HAP-1 (cell line): ENCODE measurements around the gene SOAT1.
"Not testable (repeated sequence)": the region's sequence is repeated elsewhere in the genome, so short reads cannot be mapped to it uniquely, and the experiment has no call there.

Experiments
- DNase-seq, 2 experiments: peaks; one replicate each; pipeline ENCODE4 v3.0.0-alpha.2; 2016 to 2020; ENCODE audit warnings: low spot score in 2 of 2
- H3K27me3 ChIP-seq: fragments of 250-450 bp; sonication (Bioruptor Pico); 2 replicates; pipeline ENCODE4 v1.5.1; 2020; ENCODE audit warnings: low read depth, mild to moderate bottlenecking, moderate library complexity
- H3K36me3 ChIP-seq: fragments of 250-450 bp; sonication (Bioruptor Pico); replicated peaks from 2 replicates; pipeline ENCODE4 v1.5.1; 2020; ENCODE audit warnings: mild to moderate bottlenecking
- H3K4me1 ChIP-seq: fragments of 250-450 bp; sonication (Bioruptor Pico); 2 replicates; pipeline ENCODE4 v1.5.1; 2020; ENCODE audit warnings: mild to moderate bottlenecking
- H3K4me3 ChIP-seq: fragments of 250-450 bp; sonication (Bioruptor Pico); 2 replicates; pipeline ENCODE4 v1.5.1; 2020; ENCODE audit warnings: mild to moderate bottlenecking, moderate library complexity
- H3K9me3 ChIP-seq: fragments of 250-450 bp; sonication (Bioruptor Pico); 2 replicates; pipeline ENCODE4 v1.5.1; 2020; ENCODE audit warnings: mild to moderate bottlenecking, moderate library complexity
- in situ Hi-C: fragments of 300-500 bp; cut with MboI; formaldehyde crosslinking; loops from 3 replicates; pipeline ENCODE4 v1.14.3; 2020; ENCODE audit warnings: low sequenced_read_pairs, inconsistent platforms, mixed read lengths

SOAT1 gene

GRCh38 chr1:179342740-179343404 is 49.3 kb downstream of the SOAT1 start:
- Histone ChIP-seq H3K9me3 (no peaks in the 10 kb centered on the region), H3K36me3 (peaks cover 55% of the 10 kb centered on the region), H3K4me3 (no peak overlapping the region), H3K27me3 (no peaks in the 10 kb centered on the region), H3K4me1 (no peaks in the 10 kb centered on the region)
- in situ Hi-C loops: no loop called here
- no peak for DNase-seq

- H3K4me1 ChIP-seq: no peaks in the 10 kb centered on the region
- peaks cover 62% of the 10 kb centered on the region for H3K36me3 ChIP-seq
- in situ Hi-C loops: no loop called here
- DNase-seq: no peak
- H3K27me3 ChIP-seq: no peaks in the 10 kb centered on the region
- H3K9me3 ChIP-seq: no peaks in the 10 kb centered on the region
- H3K4me3 ChIP-seq: no peak overlapping the region
Observed at GRCh38 chr1:179351281-179351680, 57.7 kb downstream of the SOAT1 start.

- no peaks in the 10 kb centered on the region for H3K27me3 ChIP-seq
- H3K4me3 ChIP-seq: no peak overlapping the region
- no peaks in the 10 kb centered on the region for H3K9me3 ChIP-seq
- H3K36me3 ChIP-seq: peaks cover 57% of the 10 kb centered on the region
- no peak for DNase-seq
- in situ Hi-C loops: no loop called here
- H3K4me1 ChIP-seq: no peaks in the 10 kb centered on the region
Observed at GRCh38 chr1:179352236-179352635, 58.6 kb downstream of the SOAT1 start.

GRCh38 chr1:179353546-179353945 is 59.9 kb downstream of the SOAT1 start:
- no peak overlapping the region for H3K4me3 ChIP-seq
- peaks cover 50% of the 10 kb centered on the region for H3K36me3 ChIP-seq
- H3K27me3 ChIP-seq: no peaks in the 10 kb centered on the region
- in situ Hi-C loops: no loop called here
- no peaks in the 10 kb centered on the region for H3K9me3 ChIP-seq
- DNase-seq: no peak
- no peaks in the 10 kb centered on the region for H3K4me1 ChIP-seq

- H3K4me1 ChIP-seq: peaks cover 14% of the 10 kb centered on the region
- H3K36me3 ChIP-seq, DNase-seq, in situ Hi-C loops, H3K27me3 ChIP-seq, H3K9me3 ChIP-seq, H3K4me3 ChIP-seq: not testable (repeated sequence)
Observed at GRCh38 chr1:179361631-179362030, 68.0 kb downstream of the SOAT1 start.

GRCh38 chr1:179365342-179366092 is 71.9 kb downstream of the SOAT1 start, which contains the start of gene AXDND1:
TSS of gene AXDND1 (plus strand) at chr1:179365971. CDS start at chr1:179366510, 539 bp downstream.
- DNase-seq: peak; percentile 76 to 86
- Histone ChIP-seq H3K4me3 (peak within 1 kb of the TSS; percentile 63), H3K9me3 (no peaks in the 10 kb centered on the region), H3K4me1 (peaks cover 14% of the 10 kb centered on the region), H3K27me3 (no peaks in the 10 kb centered on the region), H3K36me3 (no peaks in the 10 kb centered on the region)
- in situ Hi-C loops: loop anchor here (5.0 kb wide), 1 partner anchor 283 kb away; the partner anchor contains the start of gene TOR3A

- Histone ChIP-seq H3K36me3 (no peaks in the 10 kb centered on the region), H3K4me1 (peaks cover 14% of the 10 kb centered on the region), H3K27me3 (no peaks in the 10 kb centered on the region), H3K4me3 (peak overlapping the region; percentile 63), H3K9me3 (no peaks in the 10 kb centered on the region)
- in situ Hi-C loops: loop anchor here (5.0 kb wide), 1 partner anchor 284 kb away; the partner anchor contains the start of gene TOR3A
- peak in 1 of 2 experiments; percentile 5 for DNase-seq
Observed at GRCh38 chr1:179366093-179366800, 72.7 kb downstream of the SOAT1 start.

GRCh38 chr1:179369751-179370341 is 76.2 kb downstream of the SOAT1 start:
- no peak overlapping the region for H3K4me3 ChIP-seq
- in situ Hi-C loops: loop anchor here (5.0 kb wide), 1 partner anchor 288 kb away; the partner anchor contains the start of gene TOR3A
- no peaks in the 10 kb centered on the region for H3K9me3 ChIP-seq
- DNase-seq: peak; percentile 45 to 76
- H3K27me3 ChIP-seq: no peaks in the 10 kb centered on the region
- H3K4me1 ChIP-seq: no peaks in the 10 kb centered on the region
- H3K36me3 ChIP-seq: no peaks in the 10 kb centered on the region

- DNase-seq: no peak
- H3K4me1 ChIP-seq: no peaks in the 10 kb centered on the region
- no peaks in the 10 kb centered on the region for H3K36me3 ChIP-seq
- H3K4me3 ChIP-seq: no peak overlapping the region
- no peaks in the 10 kb centered on the region for H3K27me3 ChIP-seq
- no peaks in the 10 kb centered on the region for H3K9me3 ChIP-seq
- in situ Hi-C loops: no loop called here
Observed at GRCh38 chr1:179372160-179372559, 78.6 kb downstream of the SOAT1 start.

- Histone ChIP-seq H3K36me3 (no peaks in the 10 kb centered on the region), H3K27me3 (no peaks in the 10 kb centered on the region), H3K4me3 (no peak overlapping the region), H3K9me3 (no peaks in the 10 kb centered on the region), H3K4me1 (no peaks in the 10 kb centered on the region)
- in situ Hi-C loops: loop anchor here (25.0 kb wide), 1 partner anchor 839 kb away; no protein-coding TSS in a partner anchor
- no peak for DNase-seq
Observed at GRCh38 chr1:179376223-179376622, 82.6 kb downstream of the SOAT1 start.

GRCh38 chr1:179380299-179380698 is 86.7 kb downstream of the SOAT1 start:
- no peak overlapping the region for H3K4me3 ChIP-seq
- H3K27me3 ChIP-seq: no peaks in the 10 kb centered on the region
- H3K36me3 ChIP-seq: no peaks in the 10 kb centered on the region
- H3K9me3 ChIP-seq: no peaks in the 10 kb centered on the region
- H3K4me1 ChIP-seq: no peaks in the 10 kb centered on the region
- DNase-seq: no peak
- in situ Hi-C loops: loop anchor here (25.0 kb wide), 1 partner anchor 843 kb away; no protein-coding TSS in a partner anchor

- Histone ChIP-seq H3K36me3 (no peaks in the 10 kb centered on the region), H3K9me3 (no peaks in the 10 kb centered on the region), H3K4me1 (no peaks in the 10 kb centered on the region), H3K4me3 (no peak overlapping the region), H3K27me3 (no peaks in the 10 kb centered on the region)
- in situ Hi-C loops: loop anchor here (25.0 kb wide), 1 partner anchor 847 kb away; no protein-coding TSS in a partner anchor
- DNase-seq: no peak
Observed at GRCh38 chr1:179384027-179384426, 90.4 kb downstream of the SOAT1 start.

GRCh38 chr1:179385510-179385909 is 91.9 kb downstream of the SOAT1 start:
- in situ Hi-C loops: loop anchor here (25.0 kb wide), 1 partner anchor 848 kb away; no protein-coding TSS in a partner anchor
- DNase-seq: no peak
- no peaks in the 10 kb centered on the region for H3K9me3 ChIP-seq
- no peak overlapping the region for H3K4me3 ChIP-seq
- H3K4me1 ChIP-seq: no peaks in the 10 kb centered on the region
- no peaks in the 10 kb centered on the region for H3K36me3 ChIP-seq
- no peaks in the 10 kb centered on the region for H3K27me3 ChIP-seq
